Epithelial cell of proximal tubule (primary cell): Measurements from ENCODE around the gene ZNF142. TPM values are rescaled to one million over a fixed set of nuclear protein-coding genes. Genes with fewer than 3 reads are reported as not detected.

Source experiments
- DNase-seq: peaks from one replicate; pipeline ENCODE4 v3.0.0-alpha.2; 2011; ENCODE audit warnings: low read depth
- H3K4me3 ChIP-seq: 2 replicates; pipeline ENCODE4 v1.5.1; 2011; ENCODE audit warnings: low read depth, mild to moderate bottlenecking, low read length
- CTCF ChIP-seq: conservative IDR thresholded peaks from 2 replicates; pipeline ENCODE4 v1.5.1; 2012; ENCODE audit warnings: low read depth, mild to moderate bottlenecking, low read length
- total RNA-seq: library from RNA; depleted of rRNA; stranded (reverse); fragments of >200 nt; gene quantifications from 2 replicates; pipeline ENCODE4 v1.2.3, GENCODE V29; 2015

Gene ZNF142
- total RNA-seq, 1 donor from 2014 or later, result 16.0 TPM

GRCh38 chr2:218664653-218665052 lies 5.2 kb upstream of the ZNF142 start:
- DNase-seq, result no peak
- TF ChIP-seq CTCF, result no peak
- H3K4me3 ChIP-seq, result no peak overlapping the region

DNA sequence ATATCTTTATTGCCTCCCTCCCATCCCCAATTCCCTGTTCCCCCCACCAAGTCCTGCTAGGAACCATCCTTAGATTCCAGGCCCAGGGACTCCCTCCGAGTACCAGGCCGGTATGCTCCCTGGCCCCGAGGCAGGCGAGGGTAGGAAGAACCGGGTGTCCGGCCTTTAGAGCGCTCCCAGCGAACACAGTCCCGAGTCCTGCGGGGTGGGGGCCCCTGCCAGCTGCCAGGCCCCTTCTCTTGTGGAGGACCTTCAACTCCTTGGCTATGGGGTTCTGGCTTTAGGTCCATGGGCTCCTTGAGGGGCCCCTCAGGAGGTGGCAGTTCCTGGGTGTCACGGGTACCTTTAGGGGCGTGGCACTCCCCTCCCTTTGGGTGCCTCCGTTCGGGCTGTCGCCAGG lies 4.5 kb upstream of the ZNF142 start:
- TF ChIP-seq CTCF, result no peak
- DNase-seq, result no peak
- H3K4me3 ChIP-seq, result no peak overlapping the region

DNA sequence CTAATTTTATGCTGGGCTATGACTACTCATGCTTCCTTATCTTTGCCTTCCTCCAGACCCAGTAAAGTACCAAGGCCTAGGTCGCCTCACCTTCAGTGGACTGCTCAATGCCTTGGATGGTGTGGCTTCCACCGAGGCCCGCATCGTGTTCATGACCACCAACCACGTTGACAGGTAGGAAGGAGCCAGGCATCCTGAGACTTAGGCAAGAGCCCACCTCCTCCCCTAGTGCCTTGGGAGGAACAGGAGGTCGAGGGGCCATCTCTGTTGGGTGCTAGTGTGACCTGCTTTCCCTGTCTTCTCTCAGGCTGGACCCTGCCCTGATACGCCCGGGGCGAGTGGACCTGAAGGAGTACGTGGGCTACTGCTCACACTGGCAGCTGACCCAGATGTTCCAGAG lies 3.4 kb upstream of the ZNF142 start:
- no peak for DNase-seq
- TF ChIP-seq CTCF, result no peak
- no peak overlapping the region for H3K4me3 ChIP-seq

DNA sequence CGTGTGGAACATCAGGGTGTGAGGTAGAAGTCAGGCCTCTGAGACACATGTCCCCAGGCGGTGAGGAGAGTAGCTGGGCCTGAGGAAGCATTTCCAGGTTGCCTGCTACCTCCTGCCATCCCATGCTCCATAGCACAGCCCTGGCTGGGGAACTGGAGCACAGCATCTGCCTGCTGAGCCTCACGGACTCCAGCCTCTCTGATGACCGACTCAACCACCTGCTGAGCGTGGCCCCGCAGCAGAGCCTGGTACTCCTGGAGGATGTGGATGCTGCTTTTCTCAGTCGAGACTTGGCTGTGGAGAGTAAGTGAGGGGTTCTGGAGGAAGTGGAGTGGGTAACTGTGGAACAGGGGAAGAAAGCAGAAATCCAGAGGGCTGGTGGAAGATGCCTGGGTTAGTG lies 3.0 kb upstream of the ZNF142 start:
- DNase-seq, result no peak
- no peak for TF ChIP-seq CTCF

DNA sequence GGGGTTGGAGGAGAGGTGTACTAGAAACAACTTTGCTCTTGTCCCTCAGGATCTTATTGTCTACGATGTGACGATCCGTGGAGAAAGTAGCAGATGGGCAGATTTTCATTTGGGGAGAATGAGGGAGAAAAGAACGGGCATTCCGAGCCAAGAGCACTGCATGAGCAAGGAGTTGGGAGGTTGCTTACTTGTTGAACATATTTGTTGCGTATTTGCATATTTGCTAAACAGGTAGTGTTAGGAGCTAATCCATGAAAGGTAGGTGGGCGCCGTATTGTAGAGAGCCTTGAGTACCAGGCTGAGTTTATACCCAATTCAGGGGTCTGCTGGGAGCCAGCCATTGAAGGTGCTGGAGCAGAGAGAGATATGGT lies 550 bp upstream of the ZNF142 start:
- no peak for TF ChIP-seq CTCF
- DNase-seq, result no peak

More for the DNA sequence above, 3.0 kb upstream of the ZNF142 start:
- H3K4me3 ChIP-seq, result no peak overlapping the region

DNA sequence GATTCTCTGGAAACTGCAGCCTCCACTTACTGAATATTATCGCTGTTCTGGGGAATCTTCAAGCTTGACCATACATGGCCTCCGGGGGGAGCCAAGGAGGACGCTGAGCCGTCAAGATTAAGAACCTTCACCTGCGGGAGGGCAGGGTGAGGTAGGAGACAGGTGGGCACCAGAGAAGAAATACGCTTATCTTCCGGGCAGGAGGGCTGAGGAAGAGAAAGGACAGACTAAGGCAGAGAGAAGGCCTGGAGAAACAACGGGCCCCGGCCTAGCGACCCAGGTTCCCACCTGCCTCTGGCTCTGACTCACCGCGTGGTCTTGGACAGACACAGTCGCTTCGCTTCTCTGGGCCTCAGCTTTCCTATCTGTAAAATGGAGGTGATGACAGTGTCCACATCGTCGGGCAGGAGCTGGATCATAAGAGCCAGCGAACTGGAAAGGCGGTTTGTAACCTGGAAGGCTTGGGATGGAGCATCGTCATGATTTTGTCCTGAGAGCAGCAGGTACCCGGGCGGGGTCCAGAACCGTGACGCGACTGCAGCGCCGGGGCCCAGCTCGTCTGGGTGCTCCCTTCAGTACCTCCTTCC lies 659 bp downstream of the ZNF142 start:
- TF ChIP-seq CTCF, result peak; percentile 58
- DNase-seq, result no peak
- peak overlapping the region; percentile 99 for H3K4me3 ChIP-seq

More for the DNA sequence above, 550 bp upstream of the ZNF142 start:
- peak overlapping the region; percentile 99 for H3K4me3 ChIP-seq

GRCh38 chr2:218655751-218656150 lies 3.7 kb downstream of the ZNF142 start:
- DNase-seq, result no peak
- H3K4me3 ChIP-seq, result no peak overlapping the region
- no peak for TF ChIP-seq CTCF
